ENCODE data around the gene GLG1.

DNA sequence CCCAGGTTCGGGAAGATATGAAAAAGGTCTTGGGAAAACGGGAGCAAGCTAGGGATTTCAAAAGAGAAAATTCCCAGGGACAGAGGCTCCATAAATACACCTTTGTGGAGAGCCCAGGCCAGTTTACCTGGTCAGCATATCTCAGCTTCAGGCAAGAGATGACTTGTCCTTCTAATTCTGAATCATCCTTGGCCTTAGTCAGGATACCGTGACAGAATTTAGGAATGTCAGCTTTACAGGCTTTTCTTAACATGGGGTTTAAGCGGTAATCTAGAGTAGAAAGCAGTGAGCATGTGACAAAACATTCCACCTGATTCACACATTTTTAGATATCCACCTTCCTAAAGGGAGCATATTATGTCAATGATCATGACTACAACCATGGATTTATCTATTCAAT, 144.6 kb downstream of the GLG1 start:
- TF ChIP-seq, protein P1, sequence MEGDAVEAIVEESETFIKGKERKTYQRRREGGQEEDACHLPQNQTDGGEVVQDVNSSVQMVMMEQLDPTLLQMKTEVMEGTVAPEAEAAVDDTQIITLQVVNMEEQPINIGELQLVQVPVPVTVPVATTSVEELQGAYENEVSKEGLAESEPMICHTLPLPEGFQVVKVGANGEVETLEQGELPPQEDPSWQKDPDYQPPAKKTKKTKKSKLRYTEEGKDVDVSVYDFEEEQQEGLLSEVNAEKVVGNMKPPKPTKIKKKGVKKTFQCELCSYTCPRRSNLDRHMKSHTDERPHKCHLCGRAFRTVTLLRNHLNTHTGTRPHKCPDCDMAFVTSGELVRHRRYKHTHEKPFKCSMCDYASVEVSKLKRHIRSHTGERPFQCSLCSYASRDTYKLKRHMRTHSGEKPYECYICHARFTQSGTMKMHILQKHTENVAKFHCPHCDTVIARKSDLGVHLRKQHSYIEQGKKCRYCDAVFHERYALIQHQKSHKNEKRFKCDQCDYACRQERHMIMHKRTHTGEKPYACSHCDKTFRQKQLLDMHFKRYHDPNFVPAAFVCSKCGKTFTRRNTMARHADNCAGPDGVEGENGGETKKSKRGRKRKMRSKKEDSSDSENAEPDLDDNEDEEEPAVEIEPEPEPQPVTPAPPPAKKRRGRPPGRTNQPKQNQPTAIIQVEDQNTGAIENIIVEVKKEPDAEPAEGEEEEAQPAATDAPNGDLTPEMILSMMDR (conservative IDR thresholded peaks at IDR 0.05), result no peak
- no peak for TF ChIP-seq EZH2 (IDR thresholded peaks at IDR 0.05; ENCODE audit: low read depth)

All from PC-9 (cell line).